Calu3 (cell line): ENCODE results near the gene CA6. TPM values are rescaled to one million over a fixed set of nuclear protein-coding genes. Genes with fewer than 3 reads are reported as not detected.
"Not testable (repeated sequence)": the region's sequence is repeated elsewhere in the genome, so short reads cannot be mapped to it uniquely, and the experiment has no call there.

Experiments used
- Bru-seq: library from RNA; stranded (reverse); fragments of 400-500 nt; gene quantifications from one replicate; lab custom pipeline; 2021; lab: Mats Ljungman, UMichigan
- BruChase-seq, 2 experiments: library from RNA; stranded (reverse); fragments of 400-500 nt; gene quantifications; one replicate each; lab custom pipeline; 2021; lab: Mats Ljungman, UMichigan
- BruUV-seq: library from RNA; stranded (reverse); fragments of 400-500 nt; replicated peaks from 2 replicates; lab custom pipeline; 2021; lab: Mats Ljungman, UMichigan
- CTCF ChIA-PET: fragments of 300-600 bp; sonication (Branson Sonifier 250); formaldehyde crosslinking; loops from one replicate; lab custom pipeline; 2022; ENCODE audit warnings: antibody characterized with exemption; lab: Charles Lee
- DNase-seq: peaks from one replicate; pipeline ENCODE4 v3.0.0; 2022
- H3K27ac Mint-ChIP-seq: one replicate; pipeline ENCODE4 v1.8.0; 2022; ENCODE audit warnings: mixed read lengths; ENCODE audit not compliant: unreplicated experiment
- H3K27me3 Mint-ChIP-seq: one replicate; pipeline ENCODE4 v1.8.0; 2022; ENCODE audit warnings: mixed read lengths; ENCODE audit not compliant: unreplicated experiment
- H3K36me3 Mint-ChIP-seq: one replicate; pipeline ENCODE4 v1.8.0; 2022; ENCODE audit warnings: mild to moderate bottlenecking, moderate library complexity, mixed read lengths; ENCODE audit not compliant: insufficient read depth, unreplicated experiment
- H3K4me1 Mint-ChIP-seq: one replicate; pipeline ENCODE4 v1.8.0; 2022; ENCODE audit warnings: mild to moderate bottlenecking, low read depth, mixed read lengths; ENCODE audit not compliant: unreplicated experiment
- H3K4me3 Mint-ChIP-seq: one replicate; pipeline ENCODE4 v1.8.0; 2022; ENCODE audit warnings: mild to moderate bottlenecking, low read depth, moderate library complexity, mixed read lengths; ENCODE audit not compliant: unreplicated experiment
- H3K9me3 Mint-ChIP-seq: one replicate; pipeline ENCODE4 v1.8.0; 2022; ENCODE audit warnings: low read depth, mixed read lengths; ENCODE audit not compliant: unreplicated experiment
- CTCF ChIP-seq: fragments of 200-600 bp; IDR thresholded peaks from one replicate; pipeline ENCODE4 v1.8.0; 2022; ENCODE audit warnings: antibody characterized with exemption; ENCODE audit not compliant: unreplicated experiment
- intact Hi-C: fragments of 100-400 bp; cut with micrococcal nuclease; formaldehyde crosslinking; loops from one replicate; pipeline ENCODE4 v1.10.0; 2022; ENCODE audit not compliant: unreplicated experiment
- long read RNA-seq: library from polyadenylated mRNA; stranded (forward); transcript quantifications from one replicate; pipeline ENCODE4 v2.0.0, GENCODE V29; 2022
- total RNA-seq: library from RNA; stranded (reverse); gene quantifications from 2 replicates; pipeline ENCODE4 v1.2.3, GENCODE V29; 2022

The CA6 gene
- total RNA-seq (not detected in 2 replicates), Bru-seq, nascent RNA (not detected), BruChase-seq, experiment 1, labeled RNA remaining after a 6-hour chase (not detected), BruChase-seq, experiment 2, labeled RNA remaining after a 2-hour chase (not detected)
- long read RNA-seq = 0 reads

- no peak for DNase-seq
- no peaks in the 10 kb centered on the region for H3K4me1 Mint-ChIP-seq
- CTCF ChIA-PET = no interaction called here
- intact Hi-C loops = no loop called here
- BruUV-seq = no TSS peak
- H3K4me3 Mint-ChIP-seq = no peak within 1 kb of the TSS
- no peaks in the 10 kb centered on the region for H3K36me3 Mint-ChIP-seq
- H3K27ac Mint-ChIP-seq = no peak within 1 kb of the TSS
- H3K27me3 Mint-ChIP-seq = no peaks in the 10 kb centered on the region
- no peak for TF ChIP-seq CTCF
- H3K9me3 Mint-ChIP-seq = no peaks in the 10 kb centered on the region
Observed at GRCh38 chr1:8945568-8945967, at the start of gene CA6. Gene CA6, plus strand, starts transcription at chr1:8945868. Its CDS starts 19 bp downstream, at chr1:8945887.

GRCh38 chr1:8896775-8897174, 48.9 kb upstream of the CA6 start:
- H3K36me3 Mint-ChIP-seq, H3K4me3 Mint-ChIP-seq, DNase-seq, H3K27ac Mint-ChIP-seq, CTCF ChIA-PET, H3K4me1 Mint-ChIP-seq, BruUV-seq, intact Hi-C loops, H3K9me3 Mint-ChIP-seq, H3K27me3 Mint-ChIP-seq: not testable (repeated sequence)

GRCh38 chr1:8897505-8897904, 48.2 kb upstream of the CA6 start:
- H3K27ac Mint-ChIP-seq, CTCF ChIA-PET, H3K9me3 Mint-ChIP-seq, DNase-seq, H3K27me3 Mint-ChIP-seq, intact Hi-C loops, H3K4me3 Mint-ChIP-seq, H3K36me3 Mint-ChIP-seq, H3K4me1 Mint-ChIP-seq, BruUV-seq: not testable (repeated sequence)

GRCh38 chr1:8898418-8898817, 47.2 kb upstream of the CA6 start:
- DNase-seq = not testable (repeated sequence)

GRCh38 chr1:8899046-8899445, 46.6 kb upstream of the CA6 start:
- BruUV-seq = no TSS peak
- Mint-ChIP-seq H3K9me3 (no peaks in the 10 kb centered on the region), H3K27me3 (no peaks in the 10 kb centered on the region), H3K36me3 (peaks cover 10% of the 10 kb centered on the region), H3K27ac (no peak overlapping the region), H3K4me1 (peaks cover 14% of the 10 kb centered on the region), H3K4me3 (no peak overlapping the region)
- CTCF ChIA-PET = interaction anchor here (0.5 to 0.6 kb wide), 2 partner anchors 33 to 1007 kb away, joined by 3 read pairs; no protein-coding TSS in a partner anchor
- intact Hi-C loops = no loop called here
- no peak for TF ChIP-seq CTCF
- no peak for DNase-seq

More at GRCh38 chr1:8898418-8898817, 47.2 kb upstream of the CA6 start:
- intact Hi-C loops, H3K36me3 Mint-ChIP-seq, H3K4me1 Mint-ChIP-seq, H3K4me3 Mint-ChIP-seq, H3K9me3 Mint-ChIP-seq, BruUV-seq, H3K27me3 Mint-ChIP-seq, H3K27ac Mint-ChIP-seq: not testable (repeated sequence)
- CTCF ChIA-PET = interaction anchor here (0.6 kb wide), 1 partner anchor 32 kb away, joined by 3 read pairs; no protein-coding TSS in a partner anchor

- BruUV-seq, DNase-seq, intact Hi-C loops, H3K4me3 Mint-ChIP-seq, H3K9me3 Mint-ChIP-seq, CTCF ChIA-PET, H3K27me3 Mint-ChIP-seq, H3K27ac Mint-ChIP-seq: not testable (repeated sequence)
- Mint-ChIP-seq H3K4me1 (peaks cover 19% of the 10 kb centered on the region), H3K36me3 (peaks cover 10% of the 10 kb centered on the region)
Observed at GRCh38 chr1:8900684-8901083, 45.0 kb upstream of the CA6 start.
